ENCODE results near the gene ATP6V0E2. TPM values are rescaled to one million over a fixed set of nuclear protein-coding genes. Genes with fewer than 3 reads are reported as not detected.
"Not testable (repeated sequence)": the region's sequence is repeated elsewhere in the genome, so short reads cannot be mapped to it uniquely, and the experiment has no call there.

Gene ATP6V0E2
- polyA plus RNA-seq, 6 donors from 2014 or later, result 30.3 to 58.2 (median 44.3) TPM

GRCh38 chr7:149912126-149912525 lies 38.4 kb downstream of the ATP6V0E2 start:
- H3K27me3 Mint-ChIP-seq; H3K36me3 Mint-ChIP-seq; H3K9me3 Mint-ChIP-seq; DNase-seq; H3K27ac Mint-ChIP-seq; H3K4me3 Mint-ChIP-seq; ATAC-seq (ENCODE audit: low read depth in 2 of 2); H3K4me1 Mint-ChIP-seq: not testable (repeated sequence)

GRCh38 chr7:149926414-149926813 lies 52.6 kb downstream of the ATP6V0E2 start:
- not testable (repeated sequence) for ATAC-seq (ENCODE audit: low read depth in 2 of 2); H3K9me3 Mint-ChIP-seq

More at GRCh38 chr7:149926414-149926813, 52.6 kb downstream of the ATP6V0E2 start:
- not testable (repeated sequence) for H3K27ac Mint-ChIP-seq, H3K36me3 Mint-ChIP-seq, DNase-seq, H3K4me1 Mint-ChIP-seq, H3K27me3 Mint-ChIP-seq, H3K4me3 Mint-ChIP-seq

Other genes with a start within 250 kb of the ATP6V0E2 start
- gene ZNF467, start 100.4 kb upstream of the ATP6V0E2 start, polyA plus RNA-seq (ENCODE audit: low read depth in 6 of 6), result 1 to 10 TPM in 1 of 6 donors, under 1 TPM in 3, not detected in 2; 0.15 to 1.2 (median 0.46) TPM
- 1 to 10 TPM; 2.7 to 8.6 (median 4.6) TPM for gene ZNF862, start 35.6 kb upstream of the ATP6V0E2 start, polyA plus RNA-seq (ENCODE audit: low read depth in 6 of 6)